Panc1 (cell line): Measurements from ENCODE around the gene CCR7.

Source experiments
- CTCF ChIP-seq: fragments of 450-650 bp; IDR thresholded peaks from 2 replicates; pipeline ENCODE4 v1.5.1; 2017; ENCODE audit warnings: mild to moderate bottlenecking
- POLR2AphosphoS5 ChIP-seq: IDR thresholded peaks from 2 replicates; pipeline ENCODE4 v1.6.1; 2012; ENCODE audit warnings: mild to moderate bottlenecking, low read depth, low read length, moderate library complexity

- TF ChIP-seq CTCF (no peak), POLR2AphosphoS5 (no peak)
Observed at GRCh38 chr17:40538936-40539705, 26.2 kb downstream of the CCR7 start.
